ENCODE results near the gene NUP153. TPM values are rescaled to one million over a fixed set of nuclear protein-coding genes. Genes with fewer than 3 reads are reported as not detected.

NUP153 gene
- total RNA-seq, 1 experiment from 2014 or later, result 99.3 TPM

- H3K9me3 ChIP-seq (ENCODE audit: control insufficient read depth, low read depth, low read length), result no peaks in the 10 kb centered on the region
- no peaks in the 10 kb centered on the region; the same call in 1 of the 2 replicates for H3K27me3 Mint-ChIP-seq (ENCODE audit: low read depth)
- peak overlapping the region in 2 of 3 experiments; percentile 28 to 39; a peak in 3 of 7 replicates for H3K27ac Mint-ChIP-seq
- H3K4me3 Mint-ChIP-seq, result no peak overlapping the region
- H3K27ac ChIP-seq (ENCODE audit: insufficient read length, low read depth, low read length), result no peak overlapping the region
- H4K20me1 ChIP-seq (ENCODE audit: control insufficient read depth, insufficient read depth, insufficient read length), result no peaks in the 10 kb centered on the region
- no CpG with 5 or more reads among the region's 8 CpGs for WGBS (ENCODE audit: extremely low coverage, insufficient read length, low lambda C conversion rate)
- no peaks in the 10 kb centered on the region for H3K79me1 ChIP-seq (ENCODE audit: insufficient read depth, low read depth, low read length, poor library complexity, severe bottlenecking)
- no peak overlapping the region for H3K14ac ChIP-seq (ENCODE audit: insufficient read depth, low read length)
- no peak overlapping the region for H4K91ac ChIP-seq (ENCODE audit: insufficient read length, low read depth, low read length)
- no peaks in the 10 kb centered on the region for H3K23me2 ChIP-seq (ENCODE audit: insufficient read length, low read depth, low read length, poor library complexity, severe bottlenecking)
- H3K4ac ChIP-seq (ENCODE audit: low read depth, low read length), result no peak overlapping the region
- H4K5ac ChIP-seq (ENCODE audit: insufficient read length, low read depth, low read length), result no peak overlapping the region
- no peak for TF ChIP-seq CTCF (conservative IDR thresholded peaks at IDR 0.05)
- no peak overlapping the region for H2AFZ ChIP-seq (ENCODE audit: low read length)
- H3K27me3 ChIP-seq (ENCODE audit: insufficient read depth, low read length), result no peaks in the 10 kb centered on the region
- no peak overlapping the region for H3T11ph ChIP-seq (ENCODE audit: low read length)
- DNase-seq, result peak; percentile 60
- no peak overlapping the region for H3K4me2 ChIP-seq (ENCODE audit: insufficient read depth, insufficient read length, low read length)
- no peak overlapping the region for H2BK120ac ChIP-seq (ENCODE audit: low read depth, low read length, poor library complexity, severe bottlenecking)
- no peak overlapping the region for H3K18ac ChIP-seq (ENCODE audit: insufficient read length, low read depth, low read length)
- H3K36me3 Mint-ChIP-seq (ENCODE audit: insufficient read depth in 1 of 3, low read depth in 3 of 3), result peaks cover 6 to 10% (median 10%) of the 10 kb centered on the region in 3 experiments; a peak in 6 of 7 replicates
- no peak overlapping the region for H4K8ac ChIP-seq (replicated peaks; ENCODE audit: insufficient read length, low read depth, low read length)
- no peaks in the 10 kb centered on the region for H3K79me2 ChIP-seq (ENCODE audit: insufficient read depth, low read length)
- no peak overlapping the region for H3K56ac ChIP-seq (ENCODE audit: insufficient read length, low read depth, low read length)
- no peak overlapping the region for H2BK12ac ChIP-seq (ENCODE audit: insufficient read length, low read depth, low read length)
- H3K4me1 Mint-ChIP-seq, result peaks cover 4 to 6% of the 10 kb centered on the region in 2 experiments
- no peak overlapping the region for H2BK20ac ChIP-seq (ENCODE audit: low read depth, low read length, poor library complexity, severe bottlenecking)
- no peak overlapping the region for H2AK5ac ChIP-seq (ENCODE audit: insufficient read length, low read length)
- H2BK15ac ChIP-seq (ENCODE audit: low read depth, low read length), result no peak overlapping the region
- 0 out of 2 replicates have a peak, but pooled peaks cover 3% of the 10 kb centered on the region for H3K4me1 ChIP-seq (ENCODE audit: insufficient read depth, low read length)
- H2BK5ac ChIP-seq (ENCODE audit: insufficient read length, low read length), result no peak overlapping the region
- peaks cover 17 to 23% of the 10 kb centered on the region in 2 experiments for H3K9me3 Mint-ChIP-seq
- H3K9ac ChIP-seq (ENCODE audit: extremely low read depth, insufficient read length, low read length), result no peak overlapping the region
- no peak overlapping the region for H3K23ac ChIP-seq (ENCODE audit: insufficient read length, low read depth, low read length)
Observed at GRCh38 chr6:17741507-17741906, 34.8 kb upstream of the NUP153 start.

Measured in H9 (cell line).